IMR-90 (cell line): Measurements from ENCODE around the gene NME1. TPM values are rescaled to one million over a fixed set of nuclear protein-coding genes. Genes with fewer than 3 reads are reported as not detected.

ENCODE experiments used
- ATAC-seq: fragments of 200-7000 bp; cut with Tn5 transposase; 2 replicates; pipeline ENCODE4 v1.9.1; 2020; ENCODE audit warnings: low read depth, mild to moderate bottlenecking, moderate library complexity
- BruUV-seq: library from RNA; stranded (reverse); fragments of 400-500 nt; replicated peaks from 2 replicates; lab custom pipeline; 2021; lab: Mats Ljungman, UMichigan
- CTCF ChIA-PET: fragments of 300-600 bp; formaldehyde crosslinking; extraction: SDS; loops from one replicate; lab custom pipeline; 2021; ENCODE audit warnings: antibody characterized with exemption; lab: Yijun Ruan, JAX
- POLR2A ChIA-PET: fragments of 300-600 bp; sonication (Branson Sonifier 250); formaldehyde crosslinking; loops from one replicate; lab custom pipeline; 2022; ENCODE audit warnings: antibody characterized with exemption; ENCODE audit not compliant: unreplicated experiment; lab: Charles Lee
- DNase-seq: peaks from one replicate; pipeline ENCODE4 v3.0.0; 2013
- H2AFZ ChIP-seq: replicated peaks from 2 replicates; pipeline ENCODE3; 2013; ENCODE audit warnings: low read length, mild to moderate bottlenecking; ENCODE audit not compliant: poor library complexity
- H2AK5ac ChIP-seq: 2 replicates; pipeline ENCODE4 v1.6.1; 2013; ENCODE audit warnings: low read depth, low read length, inconsistent platforms
- H2AK9ac ChIP-seq: replicated peaks from 2 replicates; pipeline ENCODE3; 2013; ENCODE audit warnings: mild to moderate bottlenecking, low read depth, low read length, moderate library complexity; ENCODE audit not compliant: poor library complexity
- H2BK120ac ChIP-seq: 2 replicates; pipeline ENCODE4 v1.6.1; 2013; ENCODE audit warnings: low read depth, low read length, inconsistent platforms
- H2BK15ac ChIP-seq: 3 replicates; pipeline ENCODE4 v1.6.1; 2013; ENCODE audit warnings: low read depth, low read length, inconsistent platforms
- H2BK20ac ChIP-seq: 2 replicates; pipeline ENCODE4 v1.6.1; 2013; ENCODE audit warnings: low read depth, mild to moderate bottlenecking, inconsistent platforms, low read length, moderate library complexity
- H2BK5ac ChIP-seq: 2 replicates; pipeline ENCODE4 v1.6.1; 2013; ENCODE audit warnings: mild to moderate bottlenecking, low read depth, low read length, inconsistent platforms; ENCODE audit not compliant: poor library complexity, severe bottlenecking
- H3K14ac ChIP-seq: replicated peaks from 2 replicates; pipeline ENCODE4 v1.6.1; 2013; ENCODE audit warnings: low read depth, low read length, inconsistent platforms
- H3K18ac ChIP-seq: 2 replicates; pipeline ENCODE4 v1.6.1; 2013; ENCODE audit warnings: low read depth, low read length, control low read depth
- H3K23ac ChIP-seq: 2 replicates; pipeline ENCODE4 v1.6.1; 2013; ENCODE audit warnings: low read depth, low read length, inconsistent platforms
- H3K27ac ChIP-seq: 2 replicates; pipeline ENCODE4 v1.5.1; 2013; ENCODE audit warnings: mild to moderate bottlenecking, control low read depth, low read length; ENCODE audit not compliant: insufficient read depth
- H3K27me3 ChIP-seq: 2 replicates; pipeline ENCODE4 v1.6.1; 2013; ENCODE audit warnings: low read length; ENCODE audit not compliant: control insufficient read depth, insufficient read depth
- H3K36me3 ChIP-seq: 2 replicates; pipeline ENCODE4 v1.6.1; 2013; ENCODE audit warnings: low read length, mixed read lengths; ENCODE audit not compliant: control insufficient read depth, insufficient read depth
- H3K4ac ChIP-seq: 2 replicates; pipeline ENCODE4 v1.6.1; 2013; ENCODE audit warnings: low read depth, low read length, inconsistent platforms
- H3K4me1 ChIP-seq: 2 replicates; pipeline ENCODE4 v1.6.1; 2013; ENCODE audit warnings: low read length, mixed read lengths; ENCODE audit not compliant: control insufficient read depth, insufficient read depth
- H3K4me2 ChIP-seq: 2 replicates; pipeline ENCODE4 v1.6.1; 2013; ENCODE audit warnings: low read depth, mild to moderate bottlenecking, control low read depth, low read length, moderate library complexity
- H3K4me3 ChIP-seq: 2 replicates; pipeline ENCODE4 v1.5.1; 2013; ENCODE audit warnings: low read depth, mild to moderate bottlenecking, control low read depth, low read length, moderate library complexity; ENCODE audit not compliant: insufficient read depth
- H3K56ac ChIP-seq: 2 replicates; pipeline ENCODE4 v1.6.1; 2013; ENCODE audit warnings: low read length, inconsistent platforms; ENCODE audit not compliant: insufficient read depth; ENCODE audit errors: extremely low read depth
- H3K79me1 ChIP-seq, 2 experiments: 2 replicates each; pipeline ENCODE4 v1.6.1; 2013; ENCODE audit warnings: low read length in 2 of 2, inconsistent platforms in 1 of 2, low read depth in 1 of 2
- H3K9ac ChIP-seq: 2 replicates; pipeline ENCODE4 v1.6.1; 2013; ENCODE audit warnings: low read depth, low read length, control low read depth
- H3K9me1 ChIP-seq: 2 replicates; pipeline ENCODE4 v1.6.1; 2013; ENCODE audit warnings: low read length, inconsistent platforms; ENCODE audit not compliant: insufficient read depth
- H3K9me3 ChIP-seq: 2 replicates; pipeline ENCODE4 v1.6.1; 2013; ENCODE audit warnings: low read length; ENCODE audit not compliant: control insufficient read depth, insufficient read depth
- H4K20me1 ChIP-seq: 2 replicates; pipeline ENCODE4 v1.6.1; 2013; ENCODE audit warnings: low read length, inconsistent platforms; ENCODE audit not compliant: insufficient read depth
- H4K5ac ChIP-seq: 2 replicates; pipeline ENCODE4 v1.6.1; 2013; ENCODE audit warnings: mild to moderate bottlenecking, low read depth, low read length, control low read depth
- H4K8ac ChIP-seq, 2 experiments: 2 replicates each; pipeline ENCODE4 v1.6.1; 2013; ENCODE audit warnings: low read depth in 2 of 2, low read length in 2 of 2, control low read depth in 1 of 2, inconsistent platforms in 1 of 2
- H4K91ac ChIP-seq: 2 replicates; pipeline ENCODE4 v1.6.1; 2013; ENCODE audit warnings: low read depth, low read length, inconsistent platforms; ENCODE audit not compliant: insufficient read depth
- BHLHE40 ChIP-seq: fragments of 150-350 bp; IDR thresholded peaks from 2 replicates; pipeline ENCODE4 v1.6.1; 2016; ENCODE audit warnings: mild to moderate bottlenecking, low read depth, low read length
- CEBPB ChIP-seq: IDR thresholded peaks from 2 replicates; pipeline ENCODE4 v1.6.1; 2012; ENCODE audit warnings: low read depth, low read length, improper control_type of control experiment
- CHD1 ChIP-seq: IDR thresholded peaks from 2 replicates; pipeline ENCODE4 v1.6.1; 2012; ENCODE audit warnings: low read depth, low read length, improper control_type of control experiment
- FOS ChIP-seq: fragments of 150-350 bp; IDR thresholded peaks from 2 replicates; pipeline ENCODE4 v1.6.1; 2016; ENCODE audit warnings: low read depth, low read length
- MAFK ChIP-seq: IDR thresholded peaks from 2 replicates; pipeline ENCODE4 v1.6.1; 2012; ENCODE audit warnings: low read depth, low read length, improper control_type of control experiment
- MAZ ChIP-seq: IDR thresholded peaks from 2 replicates; pipeline ENCODE4 v1.6.1; 2012; ENCODE audit warnings: low read depth, mild to moderate bottlenecking, low read length, improper control_type of control experiment, moderate library complexity, borderline replicate concordance
- MXI1 ChIP-seq: IDR thresholded peaks from 2 replicates; pipeline ENCODE4 v1.6.1; 2012; ENCODE audit warnings: low read depth, mild to moderate bottlenecking, low read length, moderate library complexity, borderline replicate concordance
- NFE2L2 ChIP-seq: fragments of 150-350 bp; IDR thresholded peaks from 2 replicates; pipeline ENCODE4 v1.6.1; 2016; ENCODE audit warnings: low read depth, mild to moderate bottlenecking, low read length
- POLR2A ChIP-seq: IDR thresholded peaks from 2 replicates; pipeline ENCODE4 v1.6.1; 2012; ENCODE audit warnings: mild to moderate bottlenecking, low read depth, low read length
- RAD21 ChIP-seq: IDR thresholded peaks from 2 replicates; pipeline ENCODE4 v1.6.1; 2012; ENCODE audit warnings: low read length, improper control_type of control experiment
- RFX5 ChIP-seq: IDR thresholded peaks from 2 replicates; pipeline ENCODE4 v1.8.0; 2012; ENCODE audit warnings: low read depth, mild to moderate bottlenecking, low read length, moderate library complexity
- SMC3 ChIP-seq: fragments of 150-350 bp; IDR thresholded peaks from 2 replicates; pipeline ENCODE4 v1.6.1; 2016; ENCODE audit warnings: low read depth, mild to moderate bottlenecking, antibody characterized with exemption, low read length, moderate library complexity
- WGBS, 2 experiments: methylation state at CpG; one replicate each; pipeline versions ENCODE4 v1.1.5 to v1.1.7; 2013; ENCODE audit warnings: missing lambda C conversion rate in 2 of 2; ENCODE audit not compliant: insufficient read length in 1 of 2; ENCODE audit errors: extremely low coverage in 2 of 2; 5-methylcytosine and 5-hydroxymethylcytosine counted together
- dilution Hi-C: fragments of 300-500 bp; cut with HindIII; formaldehyde crosslinking; loops from one replicate; pipeline ENCODE4 v1.14.3; 2018; ENCODE audit warnings: low sequenced_read_pairs; ENCODE audit not compliant: unreplicated experiment
- in situ Hi-C: fragments of 300-500 bp; cut with MboI; formaldehyde crosslinking; loops from 3 replicates; pipeline ENCODE4 v1.14.3; 2019; ENCODE audit warnings: low sequenced_read_pairs, inconsistent platforms, mixed read lengths
- intact Hi-C: fragments of 100-400 bp; cut with micrococcal nuclease; formaldehyde crosslinking; loops from 2 replicates; pipeline ENCODE4 v1.10.0; 2022
- polyA plus RNA-seq, 3 experiments: library from polyadenylated mRNA; depleted of rRNA; stranded (reverse); fragments of >200 nt; gene quantifications; 2 replicates each; pipeline ENCODE4 v1.2.3, GENCODE V29; 2012; ENCODE audit warnings: low replicate concordance in 1 of 3
- total RNA-seq: library from RNA; depleted of rRNA; stranded (reverse); fragments of >200 nt; gene quantifications from 2 replicates; pipeline ENCODE4 v1.2.3, GENCODE V29; 2012
- TF ChIP-seq, protein P1 (sequence below): conservative IDR thresholded peaks from 2 replicates; pipeline ENCODE4 v1.5.1; 2012; ENCODE audit warnings: mild to moderate bottlenecking, low read depth, low read length, improper control_type of control experiment
- TF ChIP-seq, protein P2 (sequence below): fragments of 150-350 bp; IDR thresholded peaks from 2 replicates; pipeline ENCODE4 v1.6.1; 2017; ENCODE audit warnings: mild to moderate bottlenecking, antibody characterized with exemption, low read length, low read depth

The NME1 gene
- total and polyA plus RNA-seq, 2 of the 4 experiments (the other 2 are of a cell fraction): 311 to 312 TPM

- dilution Hi-C loops (no loop called here), in situ Hi-C loops (no loop called here), intact Hi-C loops (loop anchor here (10.0 kb wide), 1 partner anchor 250 kb away; the partner anchor contains the start of gene TOB1)
- no peak overlapping the region for H2BK20ac ChIP-seq
- H4K91ac ChIP-seq: no peak overlapping the region
- no peak overlapping the region for H3K4me2 ChIP-seq
- H2AK5ac ChIP-seq: no peak overlapping the region
- H3K56ac ChIP-seq: no peak overlapping the region
- DNase-seq: no peak
- no peaks in the 10 kb centered on the region for H3K27me3 ChIP-seq
- no TSS peak for BruUV-seq
- H3K4ac ChIP-seq: no peak overlapping the region
- WGBS, 2 experiments: no CpG with 5 or more reads among the region's 4 CpGs
- H3K9ac ChIP-seq: no peak overlapping the region
- ChIA-PET POLR2A (no interaction called here), CTCF (no interaction called here)
- H3K27ac ChIP-seq: no peak overlapping the region
- H2AFZ ChIP-seq: no peak overlapping the region
- no peak overlapping the region for H4K8ac ChIP-seq
- no peaks in the 10 kb centered on the region for H3K36me3 ChIP-seq
- H4K20me1 ChIP-seq: peaks cover 52% of the 10 kb centered on the region
- no peak overlapping the region for H3K4me3 ChIP-seq
- no peak for ATAC-seq
- H3K14ac ChIP-seq: no peak overlapping the region
- no peak overlapping the region for H2BK5ac ChIP-seq
- no peak overlapping the region for H2BK15ac ChIP-seq
- H3K9me1 ChIP-seq: peaks cover 10% of the 10 kb centered on the region; the same call in 1 of the 2 replicates
- H2BK120ac ChIP-seq: no peak overlapping the region
- TF ChIP-seq FOS (no peak), MAZ (no peak), POLR2A (no peak), CEBPB (no peak), MXI1 (no peak), MAFK (no peak), SMC3 (no peak), BHLHE40 (no peak), NFE2L2 (no peak), RFX5 (no peak), RAD21 (no peak), CHD1 (no peak)
- TF ChIP-seq, protein P1, sequence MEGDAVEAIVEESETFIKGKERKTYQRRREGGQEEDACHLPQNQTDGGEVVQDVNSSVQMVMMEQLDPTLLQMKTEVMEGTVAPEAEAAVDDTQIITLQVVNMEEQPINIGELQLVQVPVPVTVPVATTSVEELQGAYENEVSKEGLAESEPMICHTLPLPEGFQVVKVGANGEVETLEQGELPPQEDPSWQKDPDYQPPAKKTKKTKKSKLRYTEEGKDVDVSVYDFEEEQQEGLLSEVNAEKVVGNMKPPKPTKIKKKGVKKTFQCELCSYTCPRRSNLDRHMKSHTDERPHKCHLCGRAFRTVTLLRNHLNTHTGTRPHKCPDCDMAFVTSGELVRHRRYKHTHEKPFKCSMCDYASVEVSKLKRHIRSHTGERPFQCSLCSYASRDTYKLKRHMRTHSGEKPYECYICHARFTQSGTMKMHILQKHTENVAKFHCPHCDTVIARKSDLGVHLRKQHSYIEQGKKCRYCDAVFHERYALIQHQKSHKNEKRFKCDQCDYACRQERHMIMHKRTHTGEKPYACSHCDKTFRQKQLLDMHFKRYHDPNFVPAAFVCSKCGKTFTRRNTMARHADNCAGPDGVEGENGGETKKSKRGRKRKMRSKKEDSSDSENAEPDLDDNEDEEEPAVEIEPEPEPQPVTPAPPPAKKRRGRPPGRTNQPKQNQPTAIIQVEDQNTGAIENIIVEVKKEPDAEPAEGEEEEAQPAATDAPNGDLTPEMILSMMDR: no peak
- TF ChIP-seq, protein P2, sequence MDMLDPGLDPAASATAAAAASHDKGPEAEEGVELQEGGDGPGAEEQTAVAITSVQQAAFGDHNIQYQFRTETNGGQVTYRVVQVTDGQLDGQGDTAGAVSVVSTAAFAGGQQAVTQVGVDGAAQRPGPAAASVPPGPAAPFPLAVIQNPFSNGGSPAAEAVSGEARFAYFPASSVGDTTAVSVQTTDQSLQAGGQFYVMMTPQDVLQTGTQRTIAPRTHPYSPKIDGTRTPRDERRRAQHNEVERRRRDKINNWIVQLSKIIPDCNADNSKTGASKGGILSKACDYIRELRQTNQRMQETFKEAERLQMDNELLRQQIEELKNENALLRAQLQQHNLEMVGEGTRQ: no peak
- peaks cover 7% of the 10 kb centered on the region for H3K4me1 ChIP-seq
- no peak overlapping the region for H4K5ac ChIP-seq
- H3K9me3 ChIP-seq: no peaks in the 10 kb centered on the region
- no peak overlapping the region for H3K18ac ChIP-seq
- H2AK9ac ChIP-seq: no peak overlapping the region
- H3K23ac ChIP-seq: no peak overlapping the region
- H3K79me1 ChIP-seq: peaks cover 28 to 68% of the 10 kb centered on the region in 2 experiments
Observed at GRCh38 chr17:51115179-51115578, 38.2 kb upstream of the NME1 start.
